RWPE1 (cell line): ENCODE results near the gene CHST11.

Source experiments
- CTCF ChIA-PET: fragments of 350-600 bp; sonication (Branson Sonifier 250); formaldehyde crosslinking; extraction: SDS; loops from one replicate; lab custom pipeline; 2021; lab: Yijun Ruan, JAX
- POLR2A ChIA-PET: fragments of 400-600 bp; formaldehyde crosslinking; extraction: SDS; loops from one replicate; lab custom pipeline; 2020; ENCODE audit warnings: antibody characterized with exemption; ENCODE audit not compliant: low non-redundant PET; lab: Yijun Ruan, JAX
- DNase-seq: peaks from one replicate; pipeline ENCODE4 v3.0.0; 2012; ENCODE audit warnings: low spot score
- H3K27ac ChIP-seq: fragments of 450-650 bp; 2 replicates; pipeline ENCODE4 v1.5.1; 2017
- TF ChIP-seq, protein P1 (sequence below): fragments of 450-650 bp; conservative IDR thresholded peaks from 2 replicates; pipeline ENCODE4 v1.5.1; 2017; ENCODE audit warnings: low read depth, mild to moderate bottlenecking

Gene CHST11

DNA sequence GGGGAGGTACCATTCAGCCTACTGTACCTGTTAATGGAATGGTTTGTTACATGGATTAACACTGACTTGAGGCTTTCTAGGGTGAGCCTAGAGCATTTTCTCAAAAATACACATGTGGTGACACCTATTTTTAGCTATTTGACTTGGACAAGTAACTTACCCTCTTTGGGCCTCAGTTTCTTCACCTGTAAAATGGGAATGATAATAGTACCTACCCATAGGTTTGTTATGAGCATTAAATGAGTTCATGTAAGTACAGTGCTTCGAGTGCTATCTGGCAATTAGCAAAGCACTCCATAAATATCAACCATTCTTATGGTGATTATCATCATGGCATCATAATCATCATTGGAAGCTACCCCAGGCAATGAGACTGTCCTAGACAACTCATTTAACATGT, 216.5 kb downstream of the CHST11 start:
- H3K27ac ChIP-seq: no peak overlapping the region
- CTCF ChIA-PET: no interaction called here
- no peak for DNase-seq
- TF ChIP-seq, protein P1, sequence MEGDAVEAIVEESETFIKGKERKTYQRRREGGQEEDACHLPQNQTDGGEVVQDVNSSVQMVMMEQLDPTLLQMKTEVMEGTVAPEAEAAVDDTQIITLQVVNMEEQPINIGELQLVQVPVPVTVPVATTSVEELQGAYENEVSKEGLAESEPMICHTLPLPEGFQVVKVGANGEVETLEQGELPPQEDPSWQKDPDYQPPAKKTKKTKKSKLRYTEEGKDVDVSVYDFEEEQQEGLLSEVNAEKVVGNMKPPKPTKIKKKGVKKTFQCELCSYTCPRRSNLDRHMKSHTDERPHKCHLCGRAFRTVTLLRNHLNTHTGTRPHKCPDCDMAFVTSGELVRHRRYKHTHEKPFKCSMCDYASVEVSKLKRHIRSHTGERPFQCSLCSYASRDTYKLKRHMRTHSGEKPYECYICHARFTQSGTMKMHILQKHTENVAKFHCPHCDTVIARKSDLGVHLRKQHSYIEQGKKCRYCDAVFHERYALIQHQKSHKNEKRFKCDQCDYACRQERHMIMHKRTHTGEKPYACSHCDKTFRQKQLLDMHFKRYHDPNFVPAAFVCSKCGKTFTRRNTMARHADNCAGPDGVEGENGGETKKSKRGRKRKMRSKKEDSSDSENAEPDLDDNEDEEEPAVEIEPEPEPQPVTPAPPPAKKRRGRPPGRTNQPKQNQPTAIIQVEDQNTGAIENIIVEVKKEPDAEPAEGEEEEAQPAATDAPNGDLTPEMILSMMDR: no peak
- POLR2A ChIA-PET: no interaction called here

DNA sequence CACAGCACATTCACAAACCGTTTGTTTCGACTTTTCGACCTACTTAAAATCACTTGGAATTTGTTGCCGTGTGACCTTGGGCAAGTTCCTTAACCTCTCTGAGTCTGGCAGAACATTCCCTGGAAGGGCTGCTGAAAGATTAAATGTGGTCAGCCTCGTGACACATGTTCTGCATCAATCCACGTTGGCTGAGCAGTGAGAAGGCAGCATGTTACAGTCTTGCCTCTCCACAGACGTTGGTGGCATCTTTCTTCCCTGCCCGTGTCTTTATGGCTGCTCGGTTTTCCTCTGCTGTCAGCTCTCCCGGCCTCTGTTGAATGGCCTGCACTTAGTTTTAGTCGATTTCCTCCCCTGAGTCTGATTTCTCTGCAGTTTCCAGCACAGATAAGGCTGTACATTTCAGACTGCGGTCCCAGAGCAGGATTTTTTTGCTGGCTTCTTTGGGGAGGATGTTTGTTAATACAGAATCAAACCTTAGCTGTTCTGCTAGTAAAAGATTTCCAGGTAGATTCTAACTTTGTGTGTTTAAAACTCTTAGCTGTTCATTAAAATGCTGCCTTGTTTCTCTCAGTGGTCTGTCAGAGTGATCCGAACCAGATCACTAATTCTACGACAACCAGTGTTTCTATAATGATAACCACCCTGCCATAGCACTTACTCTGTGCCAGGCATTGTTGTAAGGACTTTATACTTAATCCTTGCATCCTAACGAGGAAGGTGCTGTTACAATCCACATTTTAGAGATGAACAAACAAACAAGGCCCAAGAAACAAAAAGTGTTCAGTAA, 217.1 kb downstream of the CHST11 start:
- POLR2A ChIA-PET: interaction anchor here (0.7 kb wide), 1 partner anchor 391 kb away, joined by 6 read pairs; no protein-coding TSS in a partner anchor

DNA sequence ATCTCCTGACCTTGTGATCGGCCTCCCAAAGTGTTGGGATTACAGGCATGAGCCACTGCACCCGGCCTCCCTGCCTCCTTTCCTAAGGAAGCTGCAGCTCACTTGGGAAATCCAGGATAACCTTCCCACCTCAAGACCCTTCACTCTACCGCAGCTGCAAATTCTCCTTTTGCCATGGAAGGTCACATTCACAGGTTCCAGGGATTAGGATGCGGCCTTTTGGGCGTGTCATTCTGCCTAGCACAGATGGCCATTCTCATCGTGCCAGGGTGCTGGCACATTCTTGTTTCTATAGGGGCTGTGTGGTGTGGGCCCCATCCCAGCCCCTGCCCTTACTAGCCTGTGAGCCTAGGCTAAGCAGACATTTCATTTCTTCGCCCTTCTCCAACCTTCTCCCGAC, 219.9 kb downstream of the CHST11 start:
- ChIA-PET CTCF (no interaction called here), POLR2A (no interaction called here)
- no peak for DNase-seq
- TF ChIP-seq, protein P1: no peak
- H3K27ac ChIP-seq: no peak overlapping the region

More for the DNA sequence above, 217.1 kb downstream of the CHST11 start:
- TF ChIP-seq, protein P1: no peak
- H3K27ac ChIP-seq: 0 out of 2 replicates have a peak overlapping the region, but pooled peaks have one; percentile 16
- no peak for DNase-seq
- CTCF ChIA-PET: no interaction called here

- ChIA-PET CTCF (no interaction called here), POLR2A (no interaction called here)
- TF ChIP-seq, protein P1: no peak
- H3K27ac ChIP-seq: no peak overlapping the region
- no peak for DNase-seq
Measured at GRCh38 chr12:104677441-104678089, 220.8 kb downstream of the CHST11 start.

- DNase-seq: no peak
- TF ChIP-seq, protein P1: no peak
- no peak overlapping the region for H3K27ac ChIP-seq
- ChIA-PET POLR2A (no interaction called here), CTCF (interaction anchor here (0.6 kb wide), 1 partner anchor 199 kb away, joined by 3 read pairs; no protein-coding TSS in a partner anchor)
Measured at GRCh38 chr12:104680070-104680469, 223.3 kb downstream of the CHST11 start.

GRCh38 chr12:104680491-104680890, 223.7 kb downstream of the CHST11 start:
- ChIA-PET CTCF (interaction anchor here (0.6 kb wide), 2 partner anchors 153 to 199 kb away, joined by 3 to 4 read pairs; no protein-coding TSS in a partner anchor), POLR2A (no interaction called here)
- TF ChIP-seq, protein P1: no peak
- H3K27ac ChIP-seq: no peak overlapping the region
- DNase-seq: no peak
